GM20431 (cell line): Measurements from ENCODE around the gene FHAD1.

Source experiments
- in situ Hi-C: fragments of 300-500 bp; cut with MseI, MboI; formaldehyde crosslinking; loops from one replicate; pipeline ENCODE4 v1.15.0; 2020; ENCODE audit warnings: low sequenced_read_pairs; ENCODE audit not compliant: unreplicated experiment

FHAD1 gene

DNA sequence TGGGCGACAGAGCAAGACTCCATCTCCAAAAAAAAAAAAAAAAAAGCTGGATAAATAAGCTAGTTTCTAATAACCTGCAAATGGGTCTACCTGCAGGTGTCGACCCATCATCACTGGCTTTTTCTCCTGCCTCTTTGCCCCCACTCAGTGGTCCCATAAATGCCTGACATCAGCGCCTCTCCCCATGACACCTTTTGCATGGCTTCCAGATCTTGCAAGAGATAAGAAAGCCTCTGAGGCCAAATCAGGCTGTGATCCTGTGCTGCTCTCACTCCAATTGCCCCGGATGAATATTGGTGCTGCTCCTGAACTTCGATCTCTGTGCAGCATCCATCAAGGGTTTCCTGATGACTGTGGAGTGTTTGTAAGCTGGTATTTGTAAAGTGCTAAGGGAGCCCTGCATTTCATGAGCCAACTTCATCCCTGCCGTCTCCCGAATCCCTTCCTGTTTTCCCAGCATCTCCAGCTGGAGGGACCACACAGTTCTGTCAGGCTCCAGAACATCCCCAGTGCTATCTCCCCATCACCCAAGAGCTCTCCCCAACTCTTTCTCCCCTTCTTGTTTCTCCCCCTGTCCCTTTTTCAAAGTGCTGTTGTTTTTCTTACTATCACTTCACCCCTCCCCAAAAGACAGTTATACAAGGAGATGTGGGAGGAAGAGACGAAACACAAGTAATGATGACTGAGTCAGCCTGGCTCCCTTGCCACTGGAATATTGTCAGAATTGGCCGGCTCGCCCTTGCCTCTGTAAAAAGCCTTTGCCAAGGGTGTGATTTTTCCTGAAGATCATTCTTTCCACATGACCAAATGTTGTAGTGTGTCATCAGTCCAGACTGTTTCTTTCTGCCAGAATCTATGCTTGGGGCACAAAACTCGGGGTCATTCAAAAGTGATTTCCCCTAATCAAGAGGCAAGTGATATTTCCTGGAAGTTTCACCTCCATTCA lies 159.9 kb downstream of the FHAD1 start:
- in situ Hi-C loops: no loop called here

DNA sequence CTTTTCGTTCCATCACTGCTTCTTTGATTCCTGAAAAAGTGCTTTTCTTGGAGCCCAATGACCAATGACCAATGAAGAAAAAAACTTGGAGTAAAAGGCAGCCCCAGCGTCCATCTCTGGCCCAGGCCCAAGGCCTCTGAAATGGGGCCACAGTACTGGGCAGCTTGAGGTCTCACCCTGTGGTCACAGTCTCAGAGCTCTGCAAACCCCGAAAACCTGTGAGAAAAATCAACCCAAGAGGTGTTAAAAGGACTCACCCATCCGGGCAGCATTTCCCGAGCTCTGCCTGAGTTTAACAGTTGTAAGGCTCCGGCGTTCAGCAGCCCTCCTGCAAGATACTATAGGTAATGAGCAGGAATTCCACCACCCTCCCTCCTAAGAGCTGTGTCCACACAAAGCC lies 160.6 kb downstream of the FHAD1 start:
- in situ Hi-C loops: no loop called here

DNA sequence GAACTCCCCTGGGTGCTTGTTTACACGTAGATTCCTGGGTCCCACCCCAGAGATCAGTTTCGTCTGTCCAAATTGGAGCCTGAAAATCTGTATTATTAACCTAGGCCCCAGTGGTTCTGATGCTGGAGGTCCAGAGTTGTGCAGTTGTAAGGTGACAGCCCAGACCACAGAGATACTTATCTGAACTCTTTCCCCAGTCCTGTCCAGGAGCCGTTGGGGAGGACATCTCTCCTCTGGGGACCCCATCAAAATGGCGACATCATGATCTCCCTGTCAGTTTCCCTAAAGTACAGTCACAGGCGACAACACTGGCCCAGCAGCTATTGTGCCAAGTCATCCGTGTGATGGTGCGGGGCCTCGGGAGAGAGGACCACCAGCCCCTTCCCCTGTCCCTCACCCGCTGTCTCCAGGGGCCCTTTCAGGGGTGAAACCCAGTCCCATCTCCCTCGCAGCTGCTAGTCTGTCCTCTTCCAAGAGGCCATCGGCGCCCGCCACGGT lies 161.9 kb downstream of the FHAD1 start:
- in situ Hi-C loops: no loop called here

DNA sequence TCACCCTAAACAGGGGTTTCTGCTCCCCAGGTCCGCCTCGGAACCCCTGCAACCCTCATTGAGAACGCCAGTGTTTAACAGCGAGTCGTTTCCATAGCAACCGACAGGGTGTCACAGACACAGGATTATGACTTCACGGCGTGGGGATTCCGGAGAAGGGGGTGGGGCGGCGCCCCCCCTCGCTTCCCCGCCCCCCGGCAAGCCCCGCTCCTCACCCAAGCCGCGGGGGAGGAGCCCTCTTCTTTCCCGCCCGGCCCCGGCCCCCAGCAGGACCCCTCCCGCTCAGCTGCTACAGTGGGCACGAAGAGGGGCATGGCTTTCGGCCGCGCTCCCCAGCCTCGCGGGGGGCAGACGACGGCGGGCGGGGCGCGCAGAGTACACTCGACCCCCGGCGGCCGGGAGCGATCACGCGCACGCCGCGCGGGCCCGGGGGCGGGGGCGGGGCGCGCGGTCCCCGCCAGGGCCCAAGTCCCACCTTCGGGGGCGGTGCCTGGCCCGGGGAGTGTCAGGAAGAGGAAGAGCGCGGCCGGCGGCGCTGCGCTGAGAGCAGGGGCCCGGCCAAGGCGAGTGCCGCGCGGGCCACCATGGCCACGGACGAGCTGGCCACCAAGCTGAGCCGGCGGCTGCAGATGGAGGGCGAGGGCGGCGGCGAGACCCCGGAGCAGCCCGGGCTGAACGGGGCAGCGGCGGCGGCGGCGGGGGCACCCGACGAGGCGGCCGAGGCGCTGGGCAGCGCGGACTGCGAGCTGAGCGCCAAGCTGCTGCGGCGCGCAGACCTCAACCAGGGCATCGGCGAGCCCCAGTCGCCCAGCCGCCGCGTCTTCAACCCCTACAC lies 162.6 kb downstream of the FHAD1 start, which contains the start of gene EFHD2:
Gene EFHD2, plus strand, starts transcription at position 501 of the 835 bp plus-strand sequence. Its CDS starts 84 bp downstream, at position 585.
- in situ Hi-C loops: no loop called here

DNA sequence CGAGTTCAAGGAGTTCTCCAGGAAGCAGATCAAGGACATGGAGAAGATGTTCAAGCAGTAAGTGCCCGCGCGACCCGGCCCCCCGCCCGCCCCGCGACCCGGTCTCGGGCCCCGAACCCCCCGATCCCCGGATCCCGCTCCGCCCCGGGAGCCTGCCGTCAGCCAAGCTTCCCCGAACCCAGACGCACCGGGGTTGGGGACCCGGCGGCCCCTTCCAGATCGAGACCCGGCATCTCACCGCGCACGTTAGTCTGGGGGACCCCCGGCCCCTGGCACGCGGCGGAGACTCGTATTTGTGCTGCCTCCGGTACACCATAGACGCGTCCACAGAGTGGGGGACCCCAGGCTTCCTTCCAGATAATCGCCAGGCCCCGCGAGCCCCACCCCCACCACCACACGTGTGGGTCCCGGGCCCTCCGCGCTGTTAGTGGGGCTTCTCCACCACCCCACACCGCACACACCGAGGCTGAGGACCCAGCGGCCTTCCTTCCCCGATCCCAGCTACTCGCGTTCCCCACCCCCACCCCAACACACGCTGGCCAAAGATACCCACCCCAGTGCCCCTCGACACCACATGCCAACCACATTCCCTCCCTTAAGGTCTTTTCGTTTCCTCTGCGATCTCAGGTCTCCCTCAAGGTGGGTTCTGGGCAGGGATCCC lies 163.3 kb downstream of the FHAD1 start:
- in situ Hi-C loops: no loop called here

DNA sequence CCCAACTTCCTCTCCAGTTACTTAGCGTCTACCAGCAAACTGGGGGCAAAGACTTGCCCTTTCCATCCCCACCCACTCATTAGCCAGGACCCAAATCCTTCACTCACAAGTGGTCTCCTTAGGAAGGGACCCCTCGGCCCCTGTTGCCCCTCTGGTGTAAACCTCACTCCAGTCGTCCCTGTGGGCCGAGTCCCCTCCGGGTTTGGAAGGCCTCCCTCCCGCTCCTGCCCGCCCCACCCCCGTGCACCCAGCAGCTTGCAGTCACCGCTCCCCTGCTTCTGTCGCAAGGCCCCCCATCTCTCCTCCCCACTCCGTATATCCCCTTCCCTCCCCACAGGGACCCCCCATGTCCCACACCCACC lies 163.8 kb downstream of the FHAD1 start:
- in situ Hi-C loops: no loop called here

DNA sequence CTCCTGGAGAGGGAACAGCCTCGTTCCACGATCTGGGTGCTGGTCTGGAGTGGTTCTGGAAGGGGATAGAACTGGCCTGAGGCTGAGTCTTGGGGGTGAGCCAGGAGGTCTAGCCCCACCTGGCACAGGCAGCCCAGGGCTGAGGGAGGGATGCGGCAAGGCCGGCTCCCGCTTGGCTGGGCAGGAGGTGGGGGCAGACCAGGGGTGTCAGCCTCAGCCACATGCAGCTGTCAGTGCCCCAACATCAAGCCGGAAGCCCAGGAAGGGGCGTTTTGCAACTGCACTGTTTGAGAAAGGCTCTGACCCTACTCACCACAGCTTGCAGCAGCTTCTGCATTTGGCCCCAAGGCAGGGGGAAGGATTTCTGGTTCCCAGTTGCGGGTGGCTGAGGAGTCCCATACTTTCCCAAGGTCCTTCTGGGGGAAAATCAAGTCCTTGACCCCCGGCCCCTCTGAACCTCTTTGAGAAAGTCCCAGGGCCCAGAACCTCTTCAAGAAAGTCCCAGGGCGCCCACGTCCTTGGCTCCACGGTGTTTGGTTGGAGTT lies 164.6 kb downstream of the FHAD1 start:
- in situ Hi-C loops: no loop called here

DNA sequence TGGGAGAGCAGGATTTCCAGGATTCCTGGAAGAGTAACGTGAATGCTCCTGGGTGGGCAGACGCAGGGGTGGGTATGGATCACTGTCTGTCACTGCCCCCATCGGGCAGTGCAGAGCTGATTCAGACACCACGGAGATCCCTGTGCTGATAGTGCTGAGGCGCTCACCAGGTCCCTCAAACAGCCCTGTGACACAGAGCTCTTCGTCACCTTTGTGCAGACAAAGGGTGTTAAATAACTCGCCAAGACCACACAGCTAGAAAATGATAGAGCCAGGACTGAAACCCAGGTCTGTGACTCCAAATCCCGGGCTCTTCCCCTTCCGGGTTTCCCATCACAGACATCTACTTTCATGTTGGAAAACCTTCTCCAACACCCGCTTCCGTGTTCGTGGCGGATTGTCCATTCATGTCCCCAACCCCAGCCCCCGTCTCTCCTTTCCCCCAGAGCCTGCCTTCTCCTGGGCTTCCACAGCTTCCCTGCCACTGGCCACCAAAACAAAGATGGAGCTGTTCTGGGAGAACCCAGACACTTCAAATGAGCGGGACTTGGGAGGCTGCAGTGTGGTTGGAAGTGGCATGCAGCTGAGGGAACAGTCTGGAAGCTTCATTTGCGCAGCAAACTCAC lies 165.3 kb downstream of the FHAD1 start:
- in situ Hi-C loops: no loop called here

DNA sequence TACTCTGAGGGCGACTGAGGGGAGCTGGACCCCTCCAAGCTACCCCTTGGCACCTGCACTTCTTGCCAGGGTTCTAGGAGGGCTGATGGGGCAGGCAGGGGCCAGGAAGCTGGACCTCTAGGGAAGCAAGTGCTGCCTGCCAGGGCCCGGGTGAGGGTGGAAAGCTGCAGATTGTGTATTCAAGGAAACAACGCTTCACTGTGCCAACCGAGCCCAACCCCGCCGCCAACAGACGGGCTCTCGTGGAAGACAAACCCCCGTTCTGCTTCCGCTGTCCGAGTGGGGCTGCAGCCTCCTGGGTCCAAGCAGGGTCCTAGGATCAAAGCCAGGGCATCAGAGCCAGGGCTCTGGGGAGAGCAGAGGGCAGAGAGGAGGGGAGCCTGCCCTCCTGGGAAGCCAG lies 165.8 kb downstream of the FHAD1 start:
- in situ Hi-C loops: no loop called here

DNA sequence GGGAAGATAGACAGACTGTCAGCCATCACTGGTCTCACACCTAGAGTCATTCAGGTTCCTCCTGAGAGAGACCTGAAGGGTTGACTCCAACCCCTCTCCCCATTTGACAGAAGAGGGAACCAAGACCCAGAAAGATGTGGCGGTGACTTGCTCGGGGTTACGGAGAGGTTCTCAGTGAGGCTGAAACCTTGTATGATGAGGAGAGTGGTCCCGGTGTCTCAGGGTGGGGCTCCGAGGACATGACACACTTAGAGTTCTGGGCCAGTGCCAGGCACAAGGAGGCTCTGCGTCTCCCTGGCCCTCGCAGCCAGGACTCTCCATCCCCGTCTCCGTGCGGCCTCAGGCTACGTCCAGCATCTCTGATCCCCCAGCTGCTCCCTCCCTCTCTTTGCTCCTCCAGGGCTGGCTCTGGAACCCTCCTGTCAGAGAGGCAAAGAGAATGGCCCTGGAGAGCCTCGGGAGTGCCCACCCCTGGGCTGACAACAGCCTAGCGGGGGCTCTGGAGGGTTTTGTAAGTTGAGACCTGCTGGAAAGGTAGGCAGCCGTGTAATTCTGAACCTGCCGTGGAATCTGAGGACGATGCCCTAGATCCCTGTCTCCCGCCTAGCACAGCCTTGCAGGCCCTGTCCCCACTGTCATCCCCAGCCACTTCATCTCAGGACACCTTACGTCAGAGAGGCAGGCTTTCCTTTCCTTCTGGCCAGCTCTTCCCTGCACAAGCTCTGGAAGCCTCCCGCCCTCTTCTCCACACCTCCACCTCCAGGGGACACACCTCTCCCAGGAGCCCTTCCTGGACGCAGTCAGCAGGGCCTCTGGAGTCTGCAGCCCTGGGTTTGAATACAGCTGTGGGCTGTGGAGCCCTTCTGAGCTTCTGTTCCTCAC lies 166.8 kb downstream of the FHAD1 start:
- in situ Hi-C loops: no loop called here

DNA sequence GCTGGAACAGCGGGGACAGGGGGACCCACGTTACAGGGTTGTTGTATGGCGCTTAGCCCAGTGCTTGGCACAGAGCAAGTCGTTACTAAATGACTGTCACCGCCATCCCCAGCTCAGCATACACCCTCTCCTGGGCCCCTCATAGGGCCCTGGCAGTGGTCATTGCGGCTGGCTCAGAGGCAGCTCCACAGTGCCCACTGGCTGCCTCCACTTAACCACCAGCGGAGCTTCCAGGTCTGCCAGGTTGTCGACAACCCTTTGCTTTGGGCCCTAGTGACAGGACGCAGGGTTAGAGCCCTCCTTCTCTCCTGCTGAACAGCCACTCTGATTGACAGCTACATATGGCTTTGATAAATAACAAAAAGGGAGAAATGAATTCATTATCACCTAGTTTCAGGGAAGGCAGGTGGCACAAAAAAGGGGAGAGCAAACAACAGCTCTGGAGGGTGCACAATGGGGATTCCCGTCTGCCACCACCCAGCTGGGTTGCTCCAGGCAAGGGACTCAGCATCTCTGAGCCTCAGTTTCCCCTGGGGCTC lies 167.5 kb downstream of the FHAD1 start:
- in situ Hi-C loops: no loop called here

DNA sequence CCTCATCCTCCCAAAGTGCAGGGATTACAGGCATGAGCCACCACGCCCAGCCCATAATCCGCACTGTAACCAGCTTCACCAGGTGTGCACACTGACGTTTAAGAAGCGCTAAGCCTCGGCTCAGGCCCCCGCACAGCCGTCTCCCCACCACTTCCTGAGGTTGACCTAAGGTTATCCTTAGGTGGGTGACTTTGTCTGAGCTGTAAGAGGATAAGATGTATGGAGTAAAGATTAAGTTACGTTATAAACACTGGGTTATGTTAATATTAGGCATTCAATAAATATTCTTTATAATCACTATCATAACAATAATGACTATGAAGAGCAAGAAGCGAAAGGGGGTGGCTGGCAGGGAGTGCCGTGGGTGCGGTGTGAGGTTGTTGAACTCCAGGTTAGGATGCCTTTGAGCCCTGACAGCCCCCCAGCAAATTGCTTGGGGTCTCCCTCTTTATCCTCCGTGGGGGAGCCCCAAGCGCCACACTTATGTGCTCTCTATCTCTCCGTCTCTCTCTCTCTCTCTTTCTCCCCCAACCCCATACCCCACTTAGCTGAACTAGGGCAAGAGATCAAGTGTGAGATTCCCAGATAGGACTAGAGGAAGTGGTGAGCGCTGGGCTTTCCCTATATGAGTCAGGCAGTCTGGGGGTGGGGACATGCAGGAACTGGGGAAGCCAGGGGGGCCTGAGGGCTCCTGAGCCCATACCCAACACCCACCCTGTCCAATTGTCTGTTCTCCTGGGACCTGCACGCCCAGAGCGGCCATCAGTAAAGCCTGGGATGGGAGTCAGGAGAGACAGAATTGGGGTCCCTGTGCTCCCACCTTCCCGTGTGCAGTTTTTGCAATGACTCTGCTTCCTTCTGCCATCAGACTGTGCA lies 170.3 kb downstream of the FHAD1 start:
- in situ Hi-C loops: no loop called here

DNA sequence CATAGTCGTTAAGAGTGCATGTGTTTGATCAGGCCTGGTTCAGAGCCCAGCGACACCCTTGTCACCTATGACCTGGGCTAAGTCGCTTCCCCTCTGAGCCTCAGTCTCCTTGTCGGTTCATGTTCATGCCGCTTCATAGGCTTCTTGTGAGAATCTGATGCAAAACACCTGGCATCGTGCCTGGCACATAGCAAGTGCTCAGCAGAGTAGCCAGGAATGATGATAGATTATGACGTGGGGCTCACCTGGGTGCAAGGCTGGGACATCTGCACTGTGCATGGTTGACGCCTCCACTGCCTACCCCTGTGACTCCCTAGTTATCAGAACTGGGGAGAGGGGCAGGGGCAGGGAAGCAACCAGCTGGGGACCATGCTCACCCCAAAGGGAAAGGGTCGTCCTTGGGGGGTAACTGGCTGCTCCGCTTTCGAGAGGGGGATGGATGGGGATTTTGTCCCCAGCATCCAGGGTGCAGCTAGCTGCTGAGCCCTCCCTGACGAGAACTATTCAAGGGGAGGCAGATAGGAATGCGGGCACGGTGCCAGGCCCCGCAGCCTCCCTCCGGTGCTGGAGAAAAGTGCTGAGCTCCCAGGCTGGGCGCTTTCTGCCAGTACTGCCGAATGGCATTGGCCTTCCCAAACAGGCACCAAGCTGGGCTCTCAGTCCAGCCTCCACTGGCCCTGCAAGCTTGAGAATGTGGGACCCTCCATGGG lies 171.9 kb downstream of the FHAD1 start:
- in situ Hi-C loops: no loop called here

DNA sequence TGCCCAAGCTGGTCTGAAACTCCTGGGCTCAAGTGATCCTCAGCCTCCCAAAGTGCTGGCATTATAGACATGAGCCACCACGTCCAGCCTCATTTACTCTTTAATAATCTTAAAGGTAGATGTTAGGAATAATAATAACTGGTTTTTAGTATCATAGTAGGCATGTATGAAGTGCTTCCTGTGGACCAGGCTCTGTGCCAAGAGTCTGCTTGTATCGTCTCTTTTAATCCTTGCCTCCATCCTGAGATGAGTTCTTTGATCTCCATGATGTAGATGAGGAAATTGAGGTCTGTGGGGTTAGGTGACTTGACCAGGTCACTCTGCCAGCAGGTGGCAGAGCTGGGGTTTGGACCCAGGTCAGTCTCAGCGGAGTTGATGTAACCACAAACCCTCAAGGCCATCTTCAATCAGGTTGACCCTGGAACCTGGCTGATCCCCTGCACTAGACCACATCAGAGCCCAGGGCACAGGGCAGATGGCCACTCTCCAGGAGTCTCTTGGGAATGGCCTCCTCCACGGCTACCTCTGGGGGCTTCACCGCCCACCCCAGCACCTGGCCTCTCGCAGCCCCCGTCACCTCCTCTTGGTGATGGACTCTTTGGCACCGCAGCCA lies 173.9 kb downstream of the FHAD1 start:
- in situ Hi-C loops: no loop called here

DNA sequence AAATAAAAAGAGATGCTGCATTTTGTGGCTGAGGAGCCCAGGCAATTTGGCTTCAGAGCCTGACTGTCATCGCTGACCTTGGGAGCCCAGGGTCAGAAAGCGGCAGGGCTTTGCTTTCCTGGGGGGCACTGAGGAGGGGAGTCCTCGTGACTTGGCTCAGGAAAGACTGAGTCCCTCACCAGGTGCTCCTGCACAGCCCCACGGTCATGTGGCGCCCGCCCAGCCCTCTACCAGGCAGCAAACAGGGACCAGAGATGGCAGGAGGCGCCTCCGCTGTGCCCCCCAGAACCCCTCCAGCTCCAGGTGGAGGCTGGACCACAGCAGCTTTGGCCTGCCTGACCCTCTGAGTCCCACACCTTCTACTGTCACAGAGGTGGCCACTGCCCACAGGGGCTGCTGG lies 175.8 kb downstream of the FHAD1 start:
- in situ Hi-C loops: no loop called here

DNA sequence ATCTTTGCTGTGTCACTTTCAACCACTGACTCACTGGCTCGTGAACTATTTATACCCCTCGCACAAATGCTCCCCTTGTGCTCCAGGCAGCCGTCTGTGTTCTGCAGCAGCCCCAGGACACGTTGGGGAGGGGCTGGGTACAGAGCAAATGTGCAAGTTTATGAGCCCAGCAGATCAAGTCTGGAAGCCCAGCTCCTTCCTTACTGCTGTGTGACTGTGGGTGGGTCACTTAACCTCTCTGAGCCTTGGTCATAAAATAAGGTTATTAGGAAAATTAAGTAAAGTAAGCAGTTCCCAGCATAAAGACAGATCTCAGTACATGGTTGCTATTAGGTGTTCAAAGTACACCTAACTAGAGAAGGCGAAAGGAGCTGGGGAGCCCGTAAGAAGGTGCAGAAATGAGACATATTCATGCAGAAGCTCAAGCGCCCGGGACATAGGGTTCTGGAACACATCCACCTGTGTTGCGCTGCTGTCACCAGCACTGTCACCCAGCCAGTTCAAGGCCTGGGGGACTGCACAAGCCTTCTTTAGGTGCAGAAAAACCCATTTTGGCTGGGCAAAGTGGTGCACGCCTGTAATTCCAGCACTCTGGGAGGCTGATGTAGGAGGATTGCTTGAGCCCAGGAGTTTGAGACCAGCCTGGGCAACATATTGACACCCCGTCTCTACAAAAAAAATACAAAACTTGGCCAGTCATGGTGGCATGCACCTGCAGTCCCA lies 176.5 kb downstream of the FHAD1 start:
- in situ Hi-C loops: no loop called here
